Measurements from ENCODE around the gene UBE2E2. TPM values are rescaled to one million over a fixed set of nuclear protein-coding genes. Genes with fewer than 3 reads are reported as not detected.

UBE2E2 gene
- total RNA-seq, 3 donors from 2014 or later = 4.8 to 24.4 (median 8.9) TPM

DNA sequence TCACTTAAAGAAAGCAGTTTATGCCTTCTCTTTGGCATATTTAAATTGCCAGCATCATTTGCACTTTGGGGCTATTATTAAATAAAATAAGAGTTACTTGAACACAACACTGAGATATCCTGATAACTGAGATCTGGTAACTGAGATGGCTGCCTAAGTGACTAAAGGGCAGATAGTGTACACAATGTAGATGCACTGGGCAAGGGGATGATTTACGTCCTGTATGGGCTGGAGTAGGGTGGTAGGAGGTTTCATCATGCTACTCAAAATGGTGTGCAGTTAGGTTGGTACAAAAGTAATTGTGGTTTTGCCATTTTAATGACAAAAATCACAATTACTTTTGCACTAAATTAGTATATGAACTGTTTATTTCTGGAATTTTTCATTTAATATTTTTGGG lies 196.1 kb downstream of the UBE2E2 start:
- ATAC-seq (no peak), DNase-seq (no peak)
- TF ChIP-seq, protein P1, sequence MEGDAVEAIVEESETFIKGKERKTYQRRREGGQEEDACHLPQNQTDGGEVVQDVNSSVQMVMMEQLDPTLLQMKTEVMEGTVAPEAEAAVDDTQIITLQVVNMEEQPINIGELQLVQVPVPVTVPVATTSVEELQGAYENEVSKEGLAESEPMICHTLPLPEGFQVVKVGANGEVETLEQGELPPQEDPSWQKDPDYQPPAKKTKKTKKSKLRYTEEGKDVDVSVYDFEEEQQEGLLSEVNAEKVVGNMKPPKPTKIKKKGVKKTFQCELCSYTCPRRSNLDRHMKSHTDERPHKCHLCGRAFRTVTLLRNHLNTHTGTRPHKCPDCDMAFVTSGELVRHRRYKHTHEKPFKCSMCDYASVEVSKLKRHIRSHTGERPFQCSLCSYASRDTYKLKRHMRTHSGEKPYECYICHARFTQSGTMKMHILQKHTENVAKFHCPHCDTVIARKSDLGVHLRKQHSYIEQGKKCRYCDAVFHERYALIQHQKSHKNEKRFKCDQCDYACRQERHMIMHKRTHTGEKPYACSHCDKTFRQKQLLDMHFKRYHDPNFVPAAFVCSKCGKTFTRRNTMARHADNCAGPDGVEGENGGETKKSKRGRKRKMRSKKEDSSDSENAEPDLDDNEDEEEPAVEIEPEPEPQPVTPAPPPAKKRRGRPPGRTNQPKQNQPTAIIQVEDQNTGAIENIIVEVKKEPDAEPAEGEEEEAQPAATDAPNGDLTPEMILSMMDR (IDR thresholded peaks at IDR 0.05) = no peak
- no peaks in the 10 kb centered on the region for H3K4me1 ChIP-seq (ENCODE audit: low read depth)
- no peak overlapping the region for H3K4me3 ChIP-seq
- intact Hi-C loops (cut with DNase I, micrococcal nuclease) = no loop called here
- no peaks in the 10 kb centered on the region for H3K9me3 ChIP-seq
- no peaks in the 10 kb centered on the region for H3K36me3 ChIP-seq (ENCODE audit: low read depth)

DNA sequence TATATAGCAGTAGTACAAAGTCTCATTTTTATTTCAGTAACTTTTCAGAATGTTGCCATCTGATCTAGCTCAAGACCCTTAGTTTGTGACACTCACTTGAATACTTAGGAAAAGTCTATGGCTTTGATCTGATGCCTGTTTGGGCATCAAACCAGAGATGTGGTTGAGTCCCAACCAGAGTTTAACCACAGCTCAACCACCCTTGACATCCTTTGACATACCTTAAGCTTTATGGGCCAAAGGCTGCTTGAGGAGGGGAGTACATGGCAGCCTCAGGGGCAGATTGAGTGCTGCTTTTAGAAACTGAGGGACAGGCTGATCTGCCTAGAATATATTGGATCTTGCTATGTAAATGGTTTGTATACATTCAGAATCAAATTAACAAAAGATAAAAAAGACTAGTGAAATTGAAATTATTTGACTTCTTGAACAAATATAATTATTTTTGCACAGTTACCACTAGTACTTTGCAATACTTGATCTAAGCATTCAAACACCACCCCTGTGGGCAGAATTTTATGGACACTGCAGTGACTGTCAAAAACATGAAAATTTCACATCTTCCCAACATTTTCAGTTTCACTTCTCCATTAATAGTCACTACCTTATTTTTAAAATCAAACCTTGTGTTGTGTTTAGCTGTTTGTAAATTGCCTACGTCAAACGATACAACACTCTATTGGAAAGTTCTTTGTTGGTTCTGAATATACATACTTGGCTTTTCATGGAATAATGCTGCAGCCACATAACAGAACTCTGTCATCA lies 199.8 kb downstream of the UBE2E2 start:
- ATAC-seq (no peak), DNase-seq (no peak)
- TF ChIP-seq, protein P1 (IDR thresholded peaks at IDR 0.05) = no peak
- intact Hi-C loops (cut with DNase I, micrococcal nuclease) = no loop called here
- Histone ChIP-seq H3K4me1 (ENCODE audit: low read depth) (peaks cover under 1% of the 10 kb centered on the region), H3K36me3 (ENCODE audit: low read depth) (no peaks in the 10 kb centered on the region), H3K4me3 (no peak overlapping the region), H3K9me3 (no peaks in the 10 kb centered on the region)

DNA sequence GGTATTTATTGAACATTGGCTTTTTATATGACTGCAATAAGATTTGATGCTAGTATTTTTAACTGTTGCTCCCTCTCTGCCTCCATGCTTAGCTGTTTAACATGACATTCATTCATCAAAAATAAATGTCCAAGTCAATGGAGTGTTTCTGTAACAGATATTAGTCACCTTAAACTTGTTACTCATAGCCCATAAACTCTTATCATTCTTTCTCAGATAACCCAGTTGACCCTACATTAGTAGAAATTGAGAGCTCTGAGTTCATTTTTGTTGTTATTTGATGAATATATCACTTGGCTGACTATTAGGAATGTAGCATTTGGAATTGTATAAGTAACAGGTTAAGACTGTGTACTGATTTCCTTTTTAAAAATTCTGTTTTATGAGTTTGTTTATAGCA lies 201.1 kb downstream of the UBE2E2 start:
- intact Hi-C loops (cut with DNase I, micrococcal nuclease) = no loop called here
- TF ChIP-seq, protein P1 (IDR thresholded peaks at IDR 0.05) = no peak

DNA sequence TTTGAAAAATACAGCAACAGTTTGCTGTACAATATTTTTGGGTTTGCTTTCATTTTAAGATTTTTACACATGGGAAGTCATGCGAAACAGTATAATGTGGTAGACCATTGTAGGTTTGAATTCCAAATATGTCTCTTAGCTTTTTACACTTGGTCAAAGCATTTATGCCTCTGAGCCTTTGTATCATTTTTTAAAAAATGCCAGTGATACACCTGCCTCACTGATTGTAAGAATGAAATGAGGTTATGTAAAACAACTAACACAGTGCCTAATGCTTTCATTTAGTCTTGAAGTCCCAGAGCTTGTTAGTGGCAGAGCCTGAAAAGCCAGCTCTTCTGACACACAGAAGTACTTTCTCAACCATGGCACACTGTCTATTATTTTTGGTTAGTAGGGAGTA lies 202.0 kb downstream of the UBE2E2 start:
- TF ChIP-seq, protein P1 (IDR thresholded peaks at IDR 0.05) = no peak
- no peaks in the 10 kb centered on the region for H3K9me3 ChIP-seq
- H3K4me3 ChIP-seq = no peak overlapping the region
- DNase-seq = no peak
- intact Hi-C loops (cut with DNase I, micrococcal nuclease) = no loop called here
- no peak for ATAC-seq
- peaks cover 4% of the 10 kb centered on the region for H3K4me1 ChIP-seq (ENCODE audit: low read depth)
- no peaks in the 10 kb centered on the region for H3K36me3 ChIP-seq (ENCODE audit: low read depth)

More for the DNA sequence above, 201.1 kb downstream of the UBE2E2 start:
- Histone ChIP-seq H3K4me3 (no peak overlapping the region), H3K36me3 (ENCODE audit: low read depth) (no peaks in the 10 kb centered on the region), H3K4me1 (ENCODE audit: low read depth) (peaks cover 4% of the 10 kb centered on the region), H3K9me3 (no peaks in the 10 kb centered on the region)
- DNase-seq (no peak), ATAC-seq (no peak)

DNA sequence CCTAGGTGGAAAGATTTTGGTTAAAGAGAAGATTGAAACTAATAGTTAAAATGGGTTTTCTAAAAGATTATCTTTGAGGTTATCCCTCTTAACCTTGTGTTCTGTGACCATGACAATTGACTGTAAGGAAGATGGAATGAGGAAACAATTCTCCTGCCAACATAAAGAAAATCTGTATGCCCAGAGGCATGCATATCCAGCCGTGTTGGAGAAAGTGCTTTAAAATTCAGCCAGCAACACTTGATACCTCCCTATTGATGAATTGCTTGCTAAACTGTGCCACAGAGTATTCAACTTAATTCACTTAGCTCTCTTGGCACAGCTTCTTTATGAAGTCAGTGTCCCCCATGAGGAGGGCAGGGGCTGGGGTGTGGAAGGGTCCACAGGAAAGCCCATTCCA lies 203.5 kb downstream of the UBE2E2 start:
- no peak for DNase-seq
- no peak for ATAC-seq
- Histone ChIP-seq H3K4me1 (ENCODE audit: low read depth) (peaks cover 4% of the 10 kb centered on the region), H3K9me3 (no peaks in the 10 kb centered on the region), H3K4me3 (no peak overlapping the region), H3K36me3 (ENCODE audit: low read depth) (no peaks in the 10 kb centered on the region)
- TF ChIP-seq, protein P1 (IDR thresholded peaks at IDR 0.05) = no peak
- intact Hi-C loops (cut with DNase I, micrococcal nuclease) = no loop called here
